HG03565 (cell line): ENCODE measurements around the gene GRIK4.
A peak's percentile ranks its signal among the peaks of the same experiment; 100 is the strongest.
"Not testable (repeated sequence)": the region's sequence is repeated elsewhere in the genome, so short reads cannot be mapped to it uniquely, and the experiment has no call there.

Experiments used
- ATAC-seq: cut with Tn5 transposase; IDR thresholded peaks from one replicate; pipeline ENCODE4 v1.9.1; 2021; ENCODE audit warnings: mild to moderate bottlenecking, moderate library complexity; ENCODE audit not compliant: unreplicated experiment

GRIK4 gene, protein sequence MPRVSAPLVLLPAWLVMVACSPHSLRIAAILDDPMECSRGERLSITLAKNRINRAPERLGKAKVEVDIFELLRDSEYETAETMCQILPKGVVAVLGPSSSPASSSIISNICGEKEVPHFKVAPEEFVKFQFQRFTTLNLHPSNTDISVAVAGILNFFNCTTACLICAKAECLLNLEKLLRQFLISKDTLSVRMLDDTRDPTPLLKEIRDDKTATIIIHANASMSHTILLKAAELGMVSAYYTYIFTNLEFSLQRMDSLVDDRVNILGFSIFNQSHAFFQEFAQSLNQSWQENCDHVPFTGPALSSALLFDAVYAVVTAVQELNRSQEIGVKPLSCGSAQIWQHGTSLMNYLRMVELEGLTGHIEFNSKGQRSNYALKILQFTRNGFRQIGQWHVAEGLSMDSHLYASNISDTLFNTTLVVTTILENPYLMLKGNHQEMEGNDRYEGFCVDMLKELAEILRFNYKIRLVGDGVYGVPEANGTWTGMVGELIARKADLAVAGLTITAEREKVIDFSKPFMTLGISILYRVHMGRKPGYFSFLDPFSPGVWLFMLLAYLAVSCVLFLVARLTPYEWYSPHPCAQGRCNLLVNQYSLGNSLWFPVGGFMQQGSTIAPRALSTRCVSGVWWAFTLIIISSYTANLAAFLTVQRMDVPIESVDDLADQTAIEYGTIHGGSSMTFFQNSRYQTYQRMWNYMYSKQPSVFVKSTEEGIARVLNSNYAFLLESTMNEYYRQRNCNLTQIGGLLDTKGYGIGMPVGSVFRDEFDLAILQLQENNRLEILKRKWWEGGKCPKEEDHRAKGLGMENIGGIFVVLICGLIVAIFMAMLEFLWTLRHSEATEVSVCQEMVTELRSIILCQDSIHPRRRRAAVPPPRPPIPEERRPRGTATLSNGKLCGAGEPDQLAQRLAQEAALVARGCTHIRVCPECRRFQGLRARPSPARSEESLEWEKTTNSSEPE

DNA sequence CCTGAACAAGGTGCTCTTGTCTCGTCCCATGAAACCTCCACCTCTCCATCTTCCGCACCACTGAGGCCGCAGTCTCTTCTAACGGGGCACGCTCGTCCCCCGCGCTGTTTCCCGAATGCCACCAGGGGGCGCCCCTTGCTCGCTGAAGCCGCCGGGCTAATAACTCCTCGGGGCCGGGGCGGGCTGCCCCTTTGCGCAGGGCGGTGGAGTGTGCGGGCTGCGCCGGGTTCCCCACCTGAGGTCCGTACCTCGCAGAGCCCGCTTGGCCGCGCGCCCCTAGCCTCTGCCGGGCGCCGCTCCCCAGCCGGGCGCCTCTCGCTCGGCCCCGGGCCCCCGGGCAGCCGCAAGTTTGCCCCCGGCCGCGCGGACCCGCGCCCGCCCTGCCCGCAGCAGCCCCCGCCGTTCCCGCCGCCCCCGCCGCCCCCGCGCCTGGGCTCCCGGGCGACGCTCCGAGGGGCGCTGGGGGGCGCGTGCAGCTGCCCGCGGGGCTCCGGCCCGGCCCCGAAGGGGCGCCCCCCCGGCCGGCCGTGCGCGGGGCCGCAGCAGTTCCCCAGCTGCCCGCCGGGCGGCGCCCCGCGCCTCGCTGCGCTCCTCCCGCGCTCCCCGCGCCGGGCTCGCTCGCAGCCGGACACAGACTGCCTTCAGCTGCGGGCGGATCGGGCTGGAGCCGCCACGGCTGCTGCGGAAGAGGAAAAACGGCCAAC, at the start of gene GRIK4:
Gene GRIK4, plus strand, starts transcription at position 633 of the 704 bp plus-strand sequence. CDS start 148,571 bp downstream, outside the sequence.
- peak; percentile 69 for ATAC-seq

DNA sequence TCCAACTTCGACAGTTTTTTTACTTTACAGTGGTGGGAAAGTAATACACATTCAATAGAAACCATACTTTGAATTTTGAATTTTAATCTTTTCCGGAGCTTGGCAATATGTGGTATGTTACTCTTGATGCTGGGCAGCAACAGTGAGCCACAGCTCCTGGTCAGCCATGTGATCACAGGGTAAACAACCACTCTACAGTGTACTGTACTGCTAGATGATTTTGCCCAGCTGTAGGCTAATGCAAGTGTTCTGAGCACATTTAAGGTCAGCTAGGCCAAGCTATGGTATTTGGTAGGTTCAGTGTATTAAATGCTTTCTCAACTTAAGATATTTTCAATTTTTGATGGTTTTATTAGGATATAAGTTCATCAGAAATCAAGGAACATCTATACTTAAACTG, 48.7 kb upstream of the GRIK4 start:
- ATAC-seq: no peak

DNA sequence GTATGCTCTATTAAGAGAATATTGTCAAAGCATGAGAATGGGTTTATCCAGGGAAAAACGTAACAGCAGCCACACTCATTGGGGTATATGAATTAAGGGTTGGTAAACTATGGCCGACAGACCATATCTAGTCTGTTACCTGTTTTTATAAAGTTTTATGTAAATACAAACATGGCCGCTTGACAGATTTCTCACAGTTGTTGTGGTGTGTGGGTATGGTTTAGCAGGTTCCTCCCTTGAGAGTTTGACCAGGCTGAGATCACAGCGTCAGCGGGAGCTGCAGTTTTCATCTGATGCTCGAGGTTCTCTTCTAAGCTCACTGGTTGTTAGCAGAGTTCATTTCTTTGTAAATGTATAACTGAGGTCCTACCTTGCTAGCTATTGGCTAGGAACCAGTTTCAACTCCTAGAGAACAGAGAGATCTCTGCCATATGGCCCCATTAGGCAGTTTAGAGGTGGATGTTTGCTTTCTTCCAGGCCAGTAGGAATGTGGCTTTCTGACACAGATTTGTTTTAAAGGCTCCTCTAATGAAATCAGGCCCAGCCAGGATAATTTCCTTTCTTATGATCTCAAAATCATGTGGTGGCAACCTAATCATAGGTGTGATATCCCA, 45.5 kb upstream of the GRIK4 start:
- ATAC-seq: no peak

DNA sequence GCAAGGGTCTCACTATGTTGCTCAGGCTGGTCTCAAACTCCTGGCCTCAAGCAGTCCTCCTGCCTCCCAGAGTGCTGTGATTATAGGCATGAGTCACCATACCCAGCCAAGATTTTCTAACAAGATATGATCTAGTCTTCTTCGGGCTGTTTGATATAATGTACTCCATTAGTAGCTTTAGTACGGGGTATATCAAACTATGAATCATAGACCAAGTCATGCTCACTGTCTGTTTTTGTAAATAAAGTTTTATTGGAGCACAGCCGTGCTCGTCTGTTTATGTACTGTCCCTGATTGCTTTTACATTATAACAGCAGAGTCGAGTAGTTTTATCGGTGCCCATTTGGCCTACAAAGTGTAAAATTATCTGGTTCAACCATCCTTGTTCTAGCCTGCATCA, 43.9 kb upstream of the GRIK4 start:
- no peak for ATAC-seq

DNA sequence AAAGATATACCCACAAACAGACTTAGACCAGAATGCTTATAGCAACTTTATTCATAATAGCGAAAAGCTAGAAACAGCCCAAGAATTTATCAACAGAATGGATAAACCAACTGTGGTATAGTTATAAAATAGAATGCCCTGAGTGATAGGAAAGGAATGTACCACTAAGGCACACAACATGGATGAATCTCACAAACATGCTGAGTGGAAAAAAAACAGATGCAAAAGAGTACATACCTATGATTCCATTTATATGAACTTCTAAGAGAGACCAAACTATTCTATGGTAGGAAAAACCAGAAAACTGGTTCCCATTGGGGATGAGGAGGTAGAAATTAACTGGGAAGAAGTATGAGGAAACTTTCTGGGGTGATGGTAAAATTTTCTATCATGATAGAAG, 40.4 kb upstream of the GRIK4 start:
- ATAC-seq: no peak

DNA sequence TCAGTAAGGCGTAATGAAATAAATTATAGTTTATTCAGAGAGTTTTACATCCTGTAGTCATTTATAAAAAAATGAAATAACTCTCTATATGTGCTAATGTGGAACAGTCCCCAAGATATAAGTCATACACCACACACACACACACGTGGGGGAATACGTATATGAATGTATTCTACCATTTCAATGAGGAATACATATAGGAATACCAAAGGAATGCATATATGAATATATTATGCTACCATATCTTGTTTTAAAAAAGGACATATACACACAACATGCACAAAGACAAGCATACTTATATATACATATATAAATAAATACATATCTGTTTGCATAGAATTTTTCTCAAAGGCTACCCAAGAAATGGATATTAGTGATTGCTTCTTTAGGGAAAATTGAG, 39.6 kb upstream of the GRIK4 start:
- no peak for ATAC-seq

DNA sequence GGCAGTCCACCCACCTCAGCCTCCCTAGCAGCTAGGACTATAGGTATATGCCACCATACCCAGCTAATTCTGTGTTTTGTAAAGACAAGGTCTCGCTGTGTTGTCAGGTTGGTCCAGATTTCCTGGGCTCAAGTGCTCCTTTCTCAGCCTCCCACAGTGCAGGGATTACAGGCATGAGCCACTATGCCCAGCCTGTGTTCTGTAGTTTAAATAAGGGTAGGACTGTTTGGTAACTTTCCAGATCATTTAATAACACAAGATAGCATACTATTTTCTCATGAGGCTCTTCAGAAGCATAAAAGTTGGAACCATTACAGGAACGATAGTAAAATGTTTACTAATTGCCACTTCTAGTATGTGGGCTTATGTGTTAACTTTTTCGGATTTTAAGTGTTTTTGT, 38.0 kb upstream of the GRIK4 start:
- no peak for ATAC-seq

DNA sequence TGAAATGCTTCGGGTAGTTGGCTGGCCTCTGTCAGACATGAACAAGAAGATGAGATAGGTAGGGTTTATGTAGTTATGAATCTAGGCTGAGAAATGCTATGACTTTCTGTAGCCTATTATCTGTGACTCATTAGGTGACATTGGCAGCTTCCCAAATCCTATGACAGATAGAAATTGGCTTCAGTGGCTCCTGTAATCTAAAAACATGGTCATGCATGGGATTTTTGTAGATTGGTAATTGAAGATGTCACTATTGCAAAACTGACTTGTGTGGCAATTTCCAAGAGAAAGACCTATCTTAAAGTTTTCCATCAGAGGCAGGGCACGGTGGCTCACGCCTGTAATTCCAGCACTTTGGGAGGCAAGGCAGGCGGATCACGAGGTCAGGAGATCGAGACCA, 29.4 kb upstream of the GRIK4 start:
- ATAC-seq: no peak

DNA sequence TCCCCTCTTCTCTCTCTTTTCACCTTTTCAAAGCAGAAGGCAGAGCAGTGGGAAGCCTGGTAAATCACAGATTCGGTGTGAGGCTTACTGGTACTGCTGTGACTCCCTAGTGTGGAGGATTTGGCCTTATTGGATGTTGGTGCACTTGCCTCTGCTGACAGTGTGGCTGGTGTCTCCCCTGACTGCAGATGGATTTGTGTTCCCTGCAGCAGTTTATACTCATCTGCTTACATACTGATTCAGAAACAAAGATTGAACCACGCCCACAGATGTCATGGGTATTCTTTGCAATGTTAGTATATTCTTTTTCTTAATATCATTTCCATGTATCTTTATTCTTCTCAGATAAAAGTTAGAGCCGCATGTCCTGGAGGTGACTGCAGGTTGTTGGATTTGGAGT, 26.8 kb upstream of the GRIK4 start:
- ATAC-seq: no peak

DNA sequence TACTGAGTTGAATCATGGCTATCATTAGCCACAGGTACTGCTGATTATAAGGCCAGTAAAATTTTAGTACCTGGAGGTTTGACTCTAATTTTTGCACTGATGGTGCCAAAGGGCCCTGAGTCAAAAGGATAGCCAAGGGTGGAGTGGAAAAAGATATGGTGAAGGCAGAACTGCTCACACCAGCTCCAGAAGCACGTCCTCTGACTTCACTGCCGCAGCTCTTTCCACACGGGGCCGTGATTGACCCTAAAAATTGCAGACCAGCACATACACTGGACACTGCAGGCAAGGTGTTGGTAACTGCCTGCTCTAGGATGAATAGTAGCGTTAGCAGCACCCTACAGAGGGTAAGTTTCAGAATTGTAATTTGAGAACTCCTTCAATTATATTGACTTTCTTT, 25.4 kb upstream of the GRIK4 start:
- ATAC-seq: no peak

DNA sequence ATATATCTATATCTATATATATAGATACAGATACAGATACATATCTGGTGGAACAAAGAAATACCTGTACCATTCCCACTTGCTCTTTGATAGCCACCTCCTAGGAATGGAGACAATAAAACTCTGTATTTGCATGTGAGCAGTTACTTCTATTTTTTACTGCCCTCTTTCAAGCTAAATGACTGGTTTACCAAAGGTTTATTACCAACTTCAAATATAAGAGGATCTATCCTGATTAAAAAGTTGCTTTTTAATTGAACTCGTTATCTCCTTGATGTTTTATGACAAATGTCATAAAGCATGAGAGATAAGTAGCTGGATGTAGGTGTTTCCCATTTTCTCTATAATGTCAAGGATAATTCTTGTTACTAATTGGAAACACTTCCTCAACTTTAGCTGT, 21.7 kb upstream of the GRIK4 start:
- ATAC-seq: no peak

DNA sequence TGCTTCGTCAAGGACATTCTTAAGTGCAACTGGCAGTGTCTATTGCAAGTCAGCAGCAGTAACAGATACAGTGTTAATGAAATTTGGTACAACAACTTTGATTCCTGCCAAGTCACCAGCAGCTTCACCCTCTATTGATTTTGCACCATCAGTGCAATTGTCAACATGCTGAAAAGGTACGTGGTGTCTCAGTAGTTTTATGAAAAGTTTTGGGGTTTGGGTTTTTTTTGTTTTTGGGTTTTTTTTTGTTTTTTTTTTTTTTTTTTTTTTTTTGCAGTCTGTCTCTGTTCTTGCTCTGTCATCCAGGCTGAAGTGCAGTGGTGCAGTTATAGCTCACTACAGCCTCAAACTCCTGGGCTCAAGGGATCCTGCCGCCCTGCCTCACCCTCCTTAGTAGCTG, 19.1 kb upstream of the GRIK4 start:
- ATAC-seq: no peak

DNA sequence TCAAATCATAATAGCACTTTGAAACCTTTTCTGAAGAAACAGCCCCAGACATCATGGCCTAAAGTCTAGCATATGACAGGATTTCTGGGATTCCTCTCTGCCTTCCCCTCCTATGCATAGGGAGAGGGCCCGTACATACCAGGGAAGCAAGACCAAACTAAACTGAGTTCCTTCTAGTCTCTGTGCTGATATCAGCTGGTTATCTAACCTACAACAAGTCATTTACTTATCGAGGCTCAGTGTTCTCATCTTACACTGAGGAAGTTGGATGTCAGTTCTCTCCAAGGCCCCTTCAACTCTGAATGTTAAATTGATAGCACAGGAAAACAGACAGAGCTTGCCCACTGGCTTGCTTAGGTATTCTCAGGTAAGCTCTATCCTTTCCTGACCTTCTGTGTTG, 17.0 kb upstream of the GRIK4 start:
- ATAC-seq: no peak

DNA sequence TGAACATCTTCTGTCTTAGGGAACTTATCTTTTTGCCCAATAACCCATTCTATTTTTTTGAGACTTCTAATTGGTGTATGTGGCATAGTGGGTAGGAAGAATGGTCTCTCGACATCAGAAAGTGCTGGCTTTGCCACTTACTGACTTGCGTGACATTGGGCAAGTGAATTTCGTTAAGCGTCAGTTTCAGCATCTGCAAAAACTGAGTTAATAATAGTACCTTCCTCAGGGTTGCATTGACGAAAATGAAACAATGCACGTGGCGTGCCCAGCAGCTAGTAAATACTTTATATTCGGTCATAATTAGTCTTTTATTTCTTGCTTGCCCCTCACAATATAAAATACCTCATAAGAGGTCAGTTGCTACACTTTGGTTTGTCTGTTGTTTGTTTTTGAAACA, 12.5 kb upstream of the GRIK4 start:
- no peak for ATAC-seq

DNA sequence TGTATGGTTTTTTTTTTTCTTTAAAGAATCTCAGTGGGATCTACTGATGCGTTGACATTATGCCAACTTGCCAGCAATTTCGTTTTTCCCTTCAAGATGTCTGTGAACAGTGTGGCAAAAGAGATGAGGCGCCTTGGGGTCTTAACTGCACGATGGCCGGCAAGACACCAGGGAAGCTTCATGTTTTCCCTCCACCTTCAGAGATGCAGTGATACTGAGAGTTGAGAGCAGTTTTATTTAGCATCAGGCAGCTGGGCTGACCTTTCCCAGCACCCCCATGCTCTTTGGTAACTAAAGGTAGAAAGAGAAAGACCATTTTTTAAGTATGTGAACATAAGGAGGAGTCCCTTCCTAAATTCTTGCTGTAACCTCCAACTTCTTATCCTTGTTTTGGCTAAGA, 11.7 kb upstream of the GRIK4 start:
- ATAC-seq: no peak

DNA sequence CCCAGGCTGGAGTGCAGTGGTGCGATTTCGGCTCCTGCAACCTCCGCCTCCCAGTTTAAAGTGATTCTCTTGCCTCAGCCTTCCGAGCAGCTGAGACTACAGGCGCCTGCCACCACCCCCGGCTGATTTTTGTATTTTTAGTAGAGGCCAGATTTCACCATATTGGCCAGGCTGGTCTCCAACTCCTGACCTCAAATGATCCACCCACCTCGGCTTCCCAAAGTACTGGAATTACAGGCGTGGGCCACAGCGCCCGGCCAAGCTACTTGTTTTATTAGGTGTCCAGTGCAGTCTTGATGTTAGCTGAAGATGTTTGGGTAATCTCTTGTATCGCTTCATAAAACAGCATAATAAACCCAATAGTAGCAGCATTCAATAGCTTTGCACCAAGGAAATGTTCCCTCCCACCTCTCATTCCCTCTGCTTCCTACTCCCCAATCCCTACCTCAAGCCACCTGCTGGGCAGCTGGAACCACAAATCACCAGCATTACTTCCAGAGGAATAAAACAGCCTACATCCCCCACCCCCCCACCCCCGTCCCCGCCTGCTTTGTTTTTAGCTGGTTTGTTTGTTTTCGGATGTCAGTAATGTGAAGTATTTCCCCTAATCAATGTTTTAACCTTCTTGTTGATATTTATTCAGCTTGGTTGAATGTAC, 11.0 kb upstream of the GRIK4 start:
- ATAC-seq: no peak

DNA sequence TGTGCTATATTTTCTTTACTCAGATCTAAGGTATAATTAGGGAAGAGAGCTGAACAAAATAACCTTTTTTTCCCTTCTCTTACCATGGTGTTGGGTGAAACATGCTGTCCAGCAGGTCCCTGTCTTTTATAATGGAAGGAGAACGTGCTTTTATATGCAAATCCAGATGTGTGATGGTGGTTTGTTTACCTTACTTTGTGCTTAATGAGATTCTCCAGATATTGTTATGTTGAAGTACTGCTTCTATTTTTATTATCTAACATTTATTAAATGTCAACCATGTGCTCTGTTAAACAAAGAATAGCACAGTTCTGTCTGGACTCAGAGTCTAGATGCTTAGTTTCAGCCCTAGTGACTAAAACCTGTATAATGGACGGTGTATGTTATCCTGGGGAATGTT, 10.1 kb upstream of the GRIK4 start:
- ATAC-seq: no peak

DNA sequence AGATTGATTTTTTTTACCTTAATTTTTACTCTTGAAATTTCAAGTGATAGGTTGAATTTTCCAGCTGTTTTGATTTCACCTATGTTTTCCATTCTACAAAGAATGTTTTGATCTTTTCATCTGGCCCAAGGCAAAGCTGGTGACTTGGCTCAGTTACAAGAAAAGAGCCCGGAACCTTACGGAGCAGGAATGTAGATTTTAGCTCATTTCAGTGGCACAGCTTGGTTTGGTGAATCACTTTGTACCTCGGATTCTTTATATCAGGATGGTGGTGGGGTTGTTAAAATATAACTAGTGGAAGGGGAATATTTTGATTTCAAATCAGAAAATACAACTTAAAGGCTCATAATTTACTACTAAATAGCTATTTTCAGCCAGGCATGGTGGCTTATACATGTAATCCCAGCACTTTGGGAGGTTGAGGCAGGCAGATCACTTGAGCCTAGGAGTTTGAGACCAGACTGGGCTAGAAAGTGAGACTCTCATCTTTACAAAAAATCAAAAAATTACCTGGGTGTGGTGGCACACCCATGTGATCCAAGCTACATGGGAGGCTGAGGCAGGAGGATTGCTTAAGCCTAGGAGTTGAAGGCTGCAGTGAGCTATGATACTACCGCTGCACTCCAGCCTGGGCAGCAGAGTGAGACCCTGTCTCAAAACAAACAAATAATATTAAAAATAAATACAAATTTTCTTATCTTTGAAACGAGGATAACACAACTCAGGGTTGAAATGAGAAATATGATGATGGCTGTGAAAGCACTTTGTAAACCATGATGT, 9.4 kb upstream of the GRIK4 start:
- no peak for ATAC-seq

DNA sequence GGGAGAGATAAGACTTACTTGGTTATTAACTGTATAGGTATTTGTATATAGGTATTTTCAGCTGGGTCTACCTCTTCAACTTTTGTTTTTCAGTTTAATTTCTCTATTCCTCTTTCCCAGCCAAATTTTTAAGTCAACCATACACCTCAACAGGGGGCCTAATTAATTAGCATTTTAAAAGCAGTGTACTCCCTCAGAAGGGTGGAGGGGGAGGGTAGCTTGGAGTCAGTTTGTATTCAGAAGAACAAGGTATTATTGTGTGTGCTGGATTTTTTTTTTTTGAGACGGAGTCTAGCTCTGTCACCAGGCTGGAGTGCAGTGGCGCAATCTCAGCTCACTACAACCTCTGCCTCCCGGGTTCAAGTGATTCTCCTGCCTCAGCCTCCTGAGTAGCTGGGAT, 8.0 kb upstream of the GRIK4 start:
- ATAC-seq: not testable (repeated sequence)
